Progenitor cell of endocrine pancreas (in vitro differentiated cells): ENCODE data around the gene SYT13. TPM values are rescaled to one million over a fixed set of nuclear protein-coding genes. Genes with fewer than 3 reads are reported as not detected.

Source experiments
- DNase-seq: peaks from one replicate; pipeline ENCODE4 v3.0.0; 2021; ENCODE audit warnings: low spot score; ENCODE audit not compliant: unreplicated experiment
- H3K27ac Mint-ChIP-seq: 2 replicates; pipeline ENCODE4 v1.8.0; 2021; ENCODE audit warnings: mild to moderate bottlenecking, moderate library complexity, mixed read lengths
- H3K27me3 Mint-ChIP-seq: 2 replicates; pipeline ENCODE4 v1.8.0; 2021; ENCODE audit warnings: mixed read lengths
- H3K36me3 Mint-ChIP-seq: 2 replicates; pipeline ENCODE4 v1.8.0; 2022; ENCODE audit warnings: mixed read lengths; ENCODE audit not compliant: insufficient read depth
- H3K4me1 Mint-ChIP-seq: 2 replicates; pipeline ENCODE4 v1.8.0; 2021; ENCODE audit warnings: low read depth, mixed read lengths
- H3K4me3 Mint-ChIP-seq: 2 replicates; pipeline ENCODE4 v1.8.0; 2021; ENCODE audit warnings: low read depth, mild to moderate bottlenecking, moderate library complexity, mixed read lengths
- H3K9me3 Mint-ChIP-seq: 2 replicates; pipeline ENCODE4 v1.8.0; 2021; ENCODE audit warnings: low read depth, mixed read lengths
- CTCF ChIP-seq: fragments of 200-600 bp; sonication (generic); IDR thresholded peaks from one replicate; pipeline ENCODE4 v1.5.0; 2021; ENCODE audit warnings: antibody characterized with exemption, mild to moderate bottlenecking; ENCODE audit not compliant: unreplicated experiment
- total RNA-seq: library from RNA; stranded (reverse); gene quantifications from 2 replicates; pipeline ENCODE4 v1.2.1, GENCODE V29; 2021

The SYT13 gene
- total RNA-seq, 1 donor from 2014 or later = 24.5 TPM

- no peaks in the 10 kb centered on the region for H3K36me3 Mint-ChIP-seq
- peaks cover 31% of the 10 kb centered on the region for H3K27me3 Mint-ChIP-seq
- DNase-seq = no peak
- no peak overlapping the region for H3K27ac Mint-ChIP-seq
- no peaks in the 10 kb centered on the region for H3K4me1 Mint-ChIP-seq
- peaks cover 8% of the 10 kb centered on the region for H3K9me3 Mint-ChIP-seq
- no peak for TF ChIP-seq CTCF
- H3K4me3 Mint-ChIP-seq = no peak overlapping the region
Observed at GRCh38 chr11:45323601-45324249, 37.6 kb upstream of the SYT13 start.

GRCh38 chr11:45322891-45323600, 36.9 kb upstream of the SYT13 start:
- no peak for DNase-seq
- Mint-ChIP-seq H3K36me3 (no peaks in the 10 kb centered on the region), H3K4me3 (no peak overlapping the region), H3K27ac (no peak overlapping the region), H3K4me1 (no peaks in the 10 kb centered on the region), H3K9me3 (peaks cover 8% of the 10 kb centered on the region), H3K27me3 (peaks cover 34% of the 10 kb centered on the region)
- no peak for TF ChIP-seq CTCF

GRCh38 chr11:45322111-45322705, 36.1 kb upstream of the SYT13 start:
- Mint-ChIP-seq H3K27me3 (peaks cover 34% of the 10 kb centered on the region), H3K4me1 (no peaks in the 10 kb centered on the region)

GRCh38 chr11:45321669-45322068, 35.5 kb upstream of the SYT13 start:
- Mint-ChIP-seq H3K27ac (no peak overlapping the region), H3K4me3 (no peak overlapping the region), H3K9me3 (peaks cover 3% of the 10 kb centered on the region), H3K27me3 (peaks cover 33% of the 10 kb centered on the region), H3K36me3 (no peaks in the 10 kb centered on the region), H3K4me1 (no peaks in the 10 kb centered on the region)
- no peak for TF ChIP-seq CTCF
- DNase-seq = no peak

More at GRCh38 chr11:45322111-45322705, 36.1 kb upstream of the SYT13 start:
- Mint-ChIP-seq H3K27ac (no peak overlapping the region), H3K4me3 (no peak overlapping the region), H3K9me3 (peaks cover 8% of the 10 kb centered on the region), H3K36me3 (no peaks in the 10 kb centered on the region)
- DNase-seq = no peak
- no peak for TF ChIP-seq CTCF

- DNase-seq = no peak
- H3K27ac Mint-ChIP-seq = no peak overlapping the region
- no peak for TF ChIP-seq CTCF
- H3K9me3 Mint-ChIP-seq = peaks cover 2% of the 10 kb centered on the region
- H3K27me3 Mint-ChIP-seq = peaks cover 36% of the 10 kb centered on the region
- no peak overlapping the region for H3K4me3 Mint-ChIP-seq
- no peaks in the 10 kb centered on the region for H3K36me3 Mint-ChIP-seq
- no peaks in the 10 kb centered on the region for H3K4me1 Mint-ChIP-seq
Observed at GRCh38 chr11:45321031-45321595, 35.0 kb upstream of the SYT13 start.
